SH-SY5Y (cell line): ENCODE results near the gene PLA2G2F.

ENCODE experiments used
- GATA2 ChIP-seq: IDR thresholded peaks from 2 replicates; pipeline ENCODE4 v1.6.1; 2011; ENCODE audit warnings: mild to moderate bottlenecking, low read depth, low read length
- GATA3 ChIP-seq: IDR thresholded peaks from 2 replicates; pipeline ENCODE4 v1.6.1; 2011; ENCODE audit warnings: low read depth, mild to moderate bottlenecking, low read length, moderate library complexity

DNA sequence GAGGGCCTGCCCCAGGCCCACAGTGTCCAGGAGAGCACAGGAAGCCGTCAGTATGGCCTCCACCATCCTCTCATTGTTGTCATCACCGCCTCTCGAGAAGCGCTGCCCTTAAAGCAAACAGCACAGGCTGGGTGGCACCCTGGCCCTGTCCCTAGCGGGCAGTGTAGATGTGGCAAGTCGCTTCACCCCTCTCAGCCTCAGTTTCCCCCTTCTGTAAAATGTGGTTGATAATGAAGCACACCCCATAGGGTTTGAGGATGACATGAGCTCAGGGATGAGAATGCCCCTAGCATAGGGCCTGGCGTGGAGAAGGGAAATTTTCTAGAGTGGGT is 13.4 kb downstream of the PLA2G2F start:
- TF ChIP-seq GATA2 (no peak), GATA3 (no peak)
